Osteoblast (primary cell): ENCODE measurements around the gene ANKRD40. TPM values are rescaled to one million over a fixed set of nuclear protein-coding genes. Genes with fewer than 3 reads are reported as not detected.

Experiments used
- DNase-seq: peaks from one replicate; pipeline ENCODE4 v3.0.0; 2011; ENCODE audit warnings: low spot score, mixed read lengths; ENCODE audit not compliant: insufficient read length; ENCODE audit errors: missing footprints
- H2AFZ ChIP-seq: 2 replicates; pipeline ENCODE4 v1.6.0; 2011; ENCODE audit warnings: mild to moderate bottlenecking, low read length
- H3K27ac ChIP-seq: 2 replicates; pipeline ENCODE4 v1.5.1; 2011; ENCODE audit warnings: mild to moderate bottlenecking, low read depth, low read length, moderate library complexity
- H3K27me3 ChIP-seq: 2 replicates; pipeline ENCODE4 v1.6.0; 2012; ENCODE audit warnings: mild to moderate bottlenecking, control low read depth, inconsistent platforms, low read length, moderate library complexity; ENCODE audit not compliant: insufficient read depth
- H3K36me3 ChIP-seq: 2 replicates; pipeline ENCODE4 v1.5.1; 2011; ENCODE audit warnings: mild to moderate bottlenecking, low read length, control low read depth, moderate library complexity; ENCODE audit not compliant: insufficient read depth
- H3K4me1 ChIP-seq: 2 replicates; pipeline ENCODE4 v1.5.1; 2011; ENCODE audit warnings: mild to moderate bottlenecking, low read length, control low read depth, moderate library complexity; ENCODE audit not compliant: insufficient read depth
- H3K4me2 ChIP-seq: 2 replicates; pipeline ENCODE4 v1.6.0; 2011; ENCODE audit warnings: mild to moderate bottlenecking, low read length; ENCODE audit not compliant: insufficient read depth
- H3K4me3 ChIP-seq: fragments of 200-600 bp; sonication (generic); 3 replicates; pipeline ENCODE4 v1.5.1; 2012; ENCODE audit warnings: mild to moderate bottlenecking, low read length, inconsistent platforms; ENCODE audit not compliant: insufficient read depth
- H3K79me2 ChIP-seq: 2 replicates; pipeline ENCODE4 v1.6.0; 2012; ENCODE audit warnings: mild to moderate bottlenecking, low read length, control low read depth, inconsistent platforms; ENCODE audit not compliant: insufficient read depth
- H3K9me3 ChIP-seq: 2 replicates; pipeline ENCODE4 v1.5.1; 2011; ENCODE audit warnings: low read depth, low read length, control low read depth
- H4K20me1 ChIP-seq: 2 replicates; pipeline ENCODE4 v1.6.0; 2012; ENCODE audit warnings: mild to moderate bottlenecking, low read length, control low read depth; ENCODE audit not compliant: insufficient read depth
- CTCF ChIP-seq: IDR thresholded peaks from 2 replicates; pipeline ENCODE4 v1.5.1; 2011; ENCODE audit warnings: mild to moderate bottlenecking, low read depth, low read length, moderate library complexity; ENCODE audit errors: extremely low read depth
- total RNA-seq: library from RNA; depleted of rRNA; stranded (reverse); fragments of >200 nt; gene quantifications from 2 replicates; pipeline ENCODE4 v1.2.3, GENCODE V29; 2012

The ANKRD40 gene
- total RNA-seq, 1 donor, result 42.7 TPM

DNA sequence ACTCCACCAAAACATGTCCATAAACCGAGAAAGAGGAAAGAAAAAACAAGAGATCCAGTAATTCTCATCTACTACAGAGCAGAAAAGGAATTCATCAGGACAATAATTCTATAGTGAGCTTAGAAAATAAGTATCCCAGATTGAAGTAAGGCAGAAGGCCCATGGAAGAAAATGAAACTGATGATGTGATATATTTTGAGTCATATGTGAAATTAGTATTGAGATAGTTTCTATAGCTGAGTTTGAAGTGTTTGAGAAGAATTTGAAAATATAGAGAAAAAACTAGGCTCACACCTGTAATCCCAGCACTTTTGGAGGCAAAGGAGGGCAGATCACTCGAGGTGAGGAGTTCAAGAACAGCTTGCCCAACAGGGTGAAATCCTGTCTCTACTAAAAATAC is 31.4 kb upstream of the ANKRD40 start:
- Histone ChIP-seq H2AFZ (no peak overlapping the region), H3K36me3 (peaks cover 61% of the 10 kb centered on the region)
- no peak for DNase-seq

GRCh38 chr17:50737118-50737698 is 29.5 kb upstream of the ANKRD40 start:
- Histone ChIP-seq H4K20me1 (peaks cover 43% of the 10 kb centered on the region), H3K4me2 (no peak overlapping the region), H2AFZ (no peak overlapping the region), H3K27me3 (no peaks in the 10 kb centered on the region), H3K4me1 (no peaks in the 10 kb centered on the region), H3K4me3 (no peak overlapping the region), H3K36me3 (peaks cover 44% of the 10 kb centered on the region), H3K79me2 (peaks cover 89% of the 10 kb centered on the region), H3K27ac (no peak overlapping the region), H3K9me3 (no peaks in the 10 kb centered on the region)
- no peak for TF ChIP-seq CTCF
- no peak for DNase-seq

More for the DNA sequence above, 31.4 kb upstream of the ANKRD40 start:
- Histone ChIP-seq H3K27ac (no peak overlapping the region), H4K20me1 (peaks cover 39% of the 10 kb centered on the region), H3K9me3 (no peaks in the 10 kb centered on the region), H3K4me2 (no peak overlapping the region), H3K4me1 (no peaks in the 10 kb centered on the region), H3K27me3 (no peaks in the 10 kb centered on the region), H3K79me2 (peaks cover 80% of the 10 kb centered on the region), H3K4me3 (no peak overlapping the region)
- no peak for TF ChIP-seq CTCF

GRCh38 chr17:50735287-50735686 is 27.6 kb upstream of the ANKRD40 start:
- no peak for TF ChIP-seq CTCF
- DNase-seq, result no peak
- no peak overlapping the region for H3K4me3 ChIP-seq

GRCh38 chr17:50731575-50732460 is 24.1 kb upstream of the ANKRD40 start:
- H3K4me3 ChIP-seq, result no peak overlapping the region

More at GRCh38 chr17:50735287-50735686, 27.6 kb upstream of the ANKRD40 start:
- Histone ChIP-seq H3K36me3 (peaks cover 25% of the 10 kb centered on the region), H3K79me2 (peaks cover 97% of the 10 kb centered on the region), H3K27ac (no peak overlapping the region), H3K4me1 (peaks cover 3% of the 10 kb centered on the region), H3K4me2 (no peak overlapping the region), H3K9me3 (no peaks in the 10 kb centered on the region), H4K20me1 (peaks cover 50% of the 10 kb centered on the region), H2AFZ (no peak overlapping the region), H3K27me3 (no peaks in the 10 kb centered on the region)

More at GRCh38 chr17:50731575-50732460, 24.1 kb upstream of the ANKRD40 start:
- Histone ChIP-seq H3K4me1 (peaks cover 12% of the 10 kb centered on the region), H3K27me3 (no peaks in the 10 kb centered on the region), H4K20me1 (peaks cover 63% of the 10 kb centered on the region), H2AFZ (no peak overlapping the region), H3K27ac (peak overlapping the region; percentile 28), H3K79me2 (peaks cover 98% of the 10 kb centered on the region), H3K36me3 (no peaks in the 10 kb centered on the region), H3K4me2 (no peak overlapping the region), H3K9me3 (no peaks in the 10 kb centered on the region)
- no peak for TF ChIP-seq CTCF
- no peak for DNase-seq
